Activated CD4-positive, alpha-beta T cell treated with anti-CD3 and anti-CD28 coated beads, Interleukin-2, amount 50 U/mL, for 16 hours (primary cell): ENCODE results near the gene SERPINA9.
"Not testable (repeated sequence)": the region's sequence is repeated elsewhere in the genome, so short reads cannot be mapped to it uniquely, and the experiment has no call there.

ENCODE experiments used
- DNase-seq: peaks from one replicate; pipeline ENCODE4 v3.0.0-alpha.2; 2020

Gene SERPINA9

GRCh38 chr14:94485944-94486841 lies 10.2 kb upstream of the SERPINA9 start:
- DNase-seq: peak; percentile 25

GRCh38 chr14:94484481-94484880 lies 8.5 kb upstream of the SERPINA9 start:
- DNase-seq: no peak

DNA sequence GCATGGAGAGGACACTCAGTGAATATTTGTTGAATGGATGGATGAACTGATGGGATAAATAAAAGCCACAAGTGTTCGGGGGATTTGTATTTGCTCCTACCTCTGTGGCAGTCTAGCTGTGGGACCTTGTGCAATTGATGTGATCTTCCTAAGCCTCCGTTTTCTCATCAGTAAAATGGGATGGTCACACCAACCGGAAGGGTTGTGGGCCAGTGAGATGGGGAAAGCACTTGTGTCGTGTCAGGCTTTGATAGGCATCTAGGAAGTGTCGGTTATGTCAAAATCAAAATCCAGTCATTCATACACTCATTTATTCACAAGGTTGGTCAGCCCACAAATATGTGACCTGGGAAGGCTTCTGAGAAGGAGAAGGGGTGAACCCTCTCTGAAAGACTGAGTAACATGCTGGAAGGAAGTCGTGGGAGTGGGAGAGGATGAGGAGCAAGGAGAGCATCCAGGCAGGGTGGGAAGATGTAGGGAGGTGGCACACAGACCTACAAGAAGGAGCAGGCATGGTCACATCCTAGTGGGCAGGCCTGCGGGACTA lies 7.8 kb upstream of the SERPINA9 start:
- no peak for DNase-seq

- DNase-seq: no peak
Measured at GRCh38 chr14:94483071-94483451, 7.1 kb upstream of the SERPINA9 start.

GRCh38 chr14:94482132-94483070 lies 6.4 kb upstream of the SERPINA9 start:
- DNase-seq: not testable (repeated sequence)

GRCh38 chr14:94481468-94482131 lies 5.6 kb upstream of the SERPINA9 start:
- no peak for DNase-seq

GRCh38 chr14:94480809-94481208 lies 4.8 kb upstream of the SERPINA9 start:
- no peak for DNase-seq

GRCh38 chr14:94478420-94478819 lies 2.4 kb upstream of the SERPINA9 start:
- no peak for DNase-seq

DNA sequence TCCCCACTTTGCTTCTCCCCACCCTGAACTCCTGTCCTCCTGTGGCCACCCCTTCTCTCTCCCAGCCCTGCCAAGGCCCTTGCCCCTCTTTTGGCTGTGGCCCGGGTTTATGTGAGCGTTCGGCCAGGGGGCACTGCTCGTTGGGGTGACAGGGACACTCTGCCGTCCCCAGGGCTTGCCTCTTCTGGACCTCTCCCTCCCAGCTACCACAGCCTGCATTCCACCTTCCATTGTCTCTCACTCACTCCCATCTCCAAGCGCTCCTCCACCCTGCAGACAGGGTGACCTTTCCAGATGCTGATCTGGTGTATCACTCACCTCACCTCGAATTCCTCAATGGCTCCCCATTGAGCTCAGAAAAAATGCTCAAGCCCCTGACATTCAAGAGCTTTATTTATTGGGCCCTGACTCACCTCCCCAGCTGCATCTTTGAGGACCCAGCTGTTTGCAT lies 1.4 kb downstream of the SERPINA9 start:
- no peak for DNase-seq

DNA sequence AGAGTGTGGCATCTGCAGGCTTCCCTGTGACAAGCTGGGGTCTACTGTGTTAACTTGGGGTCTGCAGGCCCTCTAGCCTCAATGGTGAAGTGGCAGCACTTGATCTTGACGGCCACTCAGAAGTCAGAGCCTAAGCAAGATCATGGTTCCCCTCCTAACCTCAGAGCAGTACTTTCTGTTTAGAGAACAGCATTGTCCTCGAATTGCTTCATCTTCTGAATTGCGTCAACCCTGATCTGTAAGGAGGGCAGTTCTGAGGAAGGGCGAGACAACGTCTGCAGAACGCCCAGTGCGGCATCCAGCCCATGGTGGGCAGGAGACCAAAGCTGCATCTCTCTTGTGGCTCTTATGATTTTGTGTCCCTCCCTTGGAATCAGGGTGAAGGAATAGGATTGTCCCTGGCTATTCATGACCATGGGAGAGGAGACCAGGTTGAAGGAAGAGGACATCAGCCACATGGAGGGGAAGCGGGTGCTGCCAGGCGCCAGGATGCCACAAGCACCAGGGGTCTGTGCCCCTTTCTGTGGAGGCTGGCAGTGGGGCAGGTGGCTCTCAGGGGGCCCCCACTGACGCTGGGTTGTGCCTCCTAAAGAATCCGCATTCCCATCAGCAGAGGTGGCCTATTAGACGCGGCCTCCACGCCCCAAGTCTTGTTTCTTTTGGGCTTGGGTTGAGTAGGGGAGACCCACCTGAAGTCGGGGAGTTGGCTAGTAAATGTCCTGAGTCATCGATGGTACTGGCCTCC lies 2.2 kb downstream of the SERPINA9 start:
- DNase-seq: no peak

DNA sequence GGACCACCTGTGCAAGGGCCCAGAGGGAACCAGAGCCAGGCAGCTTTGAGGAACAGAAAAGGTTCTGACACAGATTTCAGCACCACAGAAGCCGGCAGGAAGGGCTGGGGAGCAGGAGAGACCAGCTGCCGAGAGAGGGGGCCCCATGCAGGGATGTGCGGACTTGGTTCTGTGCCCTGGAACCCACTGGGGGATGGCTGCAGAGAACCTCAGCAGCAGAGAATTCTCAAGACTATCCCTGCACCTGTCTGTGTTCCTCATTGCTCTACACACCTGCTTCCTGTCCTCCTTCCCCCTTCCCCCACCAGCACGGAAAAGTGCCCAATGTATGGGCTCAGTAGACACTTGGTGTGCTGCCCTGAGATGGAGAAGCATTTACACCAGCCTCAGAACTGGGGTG lies 3.2 kb downstream of the SERPINA9 start:
- no peak for DNase-seq

DNA sequence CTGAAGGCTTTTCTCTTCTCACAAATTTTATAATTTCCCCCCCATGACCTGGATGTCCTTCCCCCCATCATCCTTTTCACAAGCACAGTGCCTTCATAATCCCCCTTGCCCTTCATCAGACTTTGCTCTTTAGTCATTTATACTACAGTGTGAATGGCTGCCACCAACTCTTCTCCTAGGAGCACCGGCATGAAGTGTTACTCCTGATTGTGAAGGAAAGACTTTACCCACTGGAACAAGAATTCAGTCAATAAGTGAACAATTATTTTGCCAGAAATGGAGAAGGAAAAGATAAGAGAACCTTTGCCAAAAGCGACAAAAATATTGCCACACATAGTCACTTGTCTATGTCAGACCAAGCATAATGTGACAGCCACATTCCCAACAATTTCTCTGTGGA lies 5.0 kb downstream of the SERPINA9 start:
- DNase-seq: no peak

GRCh38 chr14:94470311-94470710 lies 5.7 kb downstream of the SERPINA9 start:
- no peak for DNase-seq

DNA sequence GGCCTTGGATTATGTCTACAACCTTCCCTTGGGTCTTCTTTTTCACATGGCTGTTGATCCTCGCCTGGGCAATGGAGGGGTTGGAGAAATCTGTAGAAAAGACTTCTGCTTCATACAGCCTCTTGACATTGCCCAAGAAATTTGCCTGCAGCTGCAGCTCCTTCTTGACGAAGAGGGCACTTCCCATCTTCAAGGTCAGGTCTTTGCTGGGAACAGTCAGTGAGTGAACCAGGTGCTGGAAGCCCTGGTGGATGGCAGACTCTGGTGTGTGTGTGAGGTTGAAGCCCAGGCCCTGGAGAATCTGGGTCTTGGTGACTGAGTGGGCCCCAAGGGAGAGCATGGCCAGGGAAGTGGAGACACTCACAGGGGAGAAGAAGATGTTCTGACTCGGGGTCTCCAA lies 6.7 kb downstream of the SERPINA9 start:
- no peak for DNase-seq

DNA sequence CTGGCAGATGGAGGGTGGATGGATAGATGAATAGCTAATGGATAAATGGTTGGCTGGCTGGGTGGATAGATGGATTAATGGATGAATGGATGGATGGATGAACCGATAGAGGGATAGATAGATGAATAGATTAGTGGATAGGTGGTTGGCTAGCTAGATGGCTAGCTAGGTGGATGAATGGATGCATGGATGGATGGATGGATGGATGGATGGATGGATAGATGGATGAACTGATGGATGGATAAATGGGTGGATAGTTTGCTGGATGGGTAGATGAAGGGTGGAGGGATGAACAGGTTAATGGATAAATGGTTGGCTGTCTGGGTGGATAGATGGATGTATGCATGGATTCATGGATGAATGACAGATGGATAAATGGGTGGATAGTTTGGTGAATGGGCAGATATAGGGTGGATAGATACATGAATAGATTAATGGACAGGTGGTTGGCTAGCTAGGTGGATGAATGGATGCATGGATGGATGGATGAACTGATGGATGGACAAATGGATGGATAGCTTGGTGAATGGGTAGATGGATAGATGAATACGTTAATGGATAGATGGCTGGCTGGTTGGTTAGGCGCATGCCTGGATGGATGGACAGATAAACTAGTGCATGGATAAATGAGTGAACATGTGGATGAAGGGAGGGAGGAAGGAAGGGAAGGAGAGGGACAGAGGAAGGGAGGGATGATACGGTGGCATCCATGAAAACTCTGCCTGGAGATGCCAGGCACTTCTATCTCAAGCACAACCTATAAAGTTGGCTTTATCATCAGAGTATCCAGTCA lies 8.1 kb downstream of the SERPINA9 start:
- DNase-seq: no peak

DNA sequence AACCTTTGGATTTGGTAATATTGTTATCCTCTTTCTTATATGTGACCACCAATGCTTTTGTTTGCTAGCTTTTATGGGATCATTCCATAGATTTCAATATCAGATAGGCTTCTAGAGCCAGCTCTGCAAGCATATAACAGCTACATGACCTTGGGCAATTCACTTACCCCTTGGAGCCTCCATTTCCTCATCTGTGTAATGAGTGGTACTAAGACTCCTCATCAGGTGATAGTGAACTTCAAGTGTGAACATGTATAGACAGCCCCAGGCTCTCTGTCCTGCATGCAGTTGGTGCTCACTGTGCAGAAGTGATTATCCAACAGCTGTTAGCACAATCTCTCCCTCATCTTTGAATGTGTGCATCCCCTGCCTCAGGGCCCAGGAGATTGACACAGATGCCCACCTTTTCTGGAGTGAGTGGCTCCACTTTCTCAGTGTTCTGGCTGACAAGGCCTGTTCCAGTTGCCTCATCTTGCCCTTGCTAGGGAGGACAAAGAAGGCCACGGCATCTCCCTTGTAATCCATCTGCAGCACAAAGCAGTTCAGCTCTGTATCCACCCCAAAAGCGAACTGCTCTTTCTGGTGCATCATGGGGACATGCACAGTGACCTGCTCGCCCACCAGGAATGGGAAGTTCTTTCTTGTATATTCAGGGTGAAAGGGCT lies 9.2 kb downstream of the SERPINA9 start:
- no peak for DNase-seq

DNA sequence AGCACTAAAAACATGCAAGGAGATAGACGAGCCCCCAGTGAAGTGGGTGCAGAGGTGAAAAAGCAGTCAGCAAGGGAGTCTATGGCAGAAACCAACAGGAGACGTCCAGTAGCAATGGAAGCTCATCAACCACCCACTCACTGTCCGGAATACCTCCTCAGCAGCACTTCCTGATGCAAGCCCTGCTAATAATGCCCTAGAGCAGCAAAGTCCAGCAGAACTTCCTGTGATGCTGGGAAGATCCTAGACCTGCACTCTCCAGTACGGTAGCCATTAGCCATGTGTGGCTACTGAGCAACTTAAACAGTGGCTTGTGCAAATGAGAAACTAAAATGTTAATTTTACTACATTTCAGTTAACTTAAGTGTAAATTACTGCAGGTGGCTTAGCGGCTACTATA lies 11.0 kb downstream of the SERPINA9 start:
- DNase-seq: no peak

DNA sequence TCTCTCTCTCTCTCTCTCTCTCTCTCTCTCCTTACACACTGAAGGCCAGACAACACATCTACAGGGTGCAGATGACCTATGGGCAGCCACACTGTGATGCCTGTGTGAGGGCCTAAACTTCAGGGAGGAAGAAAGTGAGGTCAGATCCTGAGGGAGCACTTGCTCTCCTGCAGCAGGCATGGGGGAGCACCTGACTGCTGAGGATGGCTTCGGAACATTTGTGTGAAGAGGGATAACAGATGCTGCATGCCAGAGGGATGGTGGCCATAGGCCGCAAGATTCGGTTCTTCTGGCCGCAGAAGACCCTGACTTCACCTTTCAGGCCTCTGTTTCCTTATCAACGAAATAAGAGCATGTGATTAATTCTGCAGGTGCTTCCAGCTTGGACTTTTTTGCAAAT lies 11.7 kb downstream of the SERPINA9 start:
- no peak for DNase-seq

GRCh38 chr14:94462763-94463572 lies 13.0 kb downstream of the SERPINA9 start:
- no peak for DNase-seq

DNA sequence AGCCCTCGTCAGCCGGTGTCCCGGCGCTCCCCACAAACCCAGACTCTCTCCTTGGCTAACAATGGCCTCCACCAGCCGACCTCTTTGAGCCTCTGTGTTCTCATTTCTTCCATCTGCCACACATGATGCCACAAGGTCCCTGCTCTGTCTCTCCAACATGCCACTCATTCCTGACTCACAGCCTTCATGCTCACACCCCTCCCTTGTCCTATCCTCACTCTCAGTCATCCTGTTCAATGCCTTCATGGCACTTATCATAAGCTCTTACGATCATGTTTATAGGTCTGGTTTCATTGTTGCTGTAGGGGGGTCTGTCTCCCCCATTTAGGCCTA lies 13.8 kb downstream of the SERPINA9 start:
- DNase-seq: no peak
